Neuronal stem cell (in vitro differentiated cells): Measurements from ENCODE around the gene ZNHIT1.

Source experiments
- DNase-seq: peaks from one replicate; pipeline ENCODE4 v3.0.0-alpha.2; 2013; ENCODE audit warnings: low spot score
- H2AFZ ChIP-seq: one replicate; pipeline ENCODE4 v1.6.1; 2013; ENCODE audit warnings: mild to moderate bottlenecking, low read length, inconsistent platforms
- H2AK5ac ChIP-seq: 2 replicates; pipeline ENCODE4 v1.6.1; 2013; ENCODE audit warnings: low read depth, mild to moderate bottlenecking, inconsistent platforms, low read length, moderate library complexity, mixed read lengths
- H2BK120ac ChIP-seq: 2 replicates; pipeline ENCODE4 v1.6.1; 2013; ENCODE audit warnings: low read depth, mild to moderate bottlenecking, inconsistent platforms, low read length, moderate library complexity, mixed read lengths
- H2BK12ac ChIP-seq: one replicate; pipeline ENCODE4 v1.6.1; 2013; ENCODE audit warnings: low read length, inconsistent platforms
- H2BK15ac ChIP-seq: 2 replicates; pipeline ENCODE4 v1.6.1; 2013; ENCODE audit warnings: mild to moderate bottlenecking, low read length, inconsistent platforms, mixed read lengths
- H2BK5ac ChIP-seq: one replicate; pipeline ENCODE4 v1.6.1; 2013; ENCODE audit warnings: inconsistent platforms, mild to moderate bottlenecking, low read length, moderate library complexity
- H3K14ac ChIP-seq: one replicate; pipeline ENCODE4 v1.6.1; 2013; ENCODE audit warnings: low read length, inconsistent platforms
- H3K18ac ChIP-seq: 2 replicates; pipeline ENCODE4 v1.6.1; 2013; ENCODE audit warnings: low read length, inconsistent platforms
- H3K23ac ChIP-seq: 2 replicates; pipeline ENCODE4 v1.6.1; 2013; ENCODE audit warnings: low read depth, mild to moderate bottlenecking, mixed read lengths, low read length, inconsistent platforms; ENCODE audit not compliant: poor library complexity
- H3K27ac ChIP-seq: replicated peaks from 3 replicates; pipeline ENCODE4 v1.5.1; 2013; ENCODE audit warnings: low read length, inconsistent platforms
- H3K27me3 ChIP-seq, 3 experiments: 2 replicates each; pipeline ENCODE4 v1.6.1; 2013; ENCODE audit warnings: low read length in 3 of 3, mild to moderate bottlenecking in 2 of 3, inconsistent platforms in 1 of 3, low read depth in 1 of 3, mixed read lengths in 1 of 3, moderate library complexity in 1 of 3; ENCODE audit not compliant: control insufficient read depth in 3 of 3, insufficient read depth in 3 of 3
- H3K36me3 ChIP-seq, 2 donors: replicated peaks in 1 of 2; 2 replicates each; pipeline ENCODE4 v1.6.1; 2013; ENCODE audit warnings: low read length in 2 of 2; ENCODE audit not compliant: control insufficient read depth in 2 of 2, insufficient read depth in 2 of 2
- H3K4ac ChIP-seq: 2 replicates; pipeline ENCODE4 v1.6.1; 2013; ENCODE audit warnings: inconsistent platforms, mild to moderate bottlenecking, low read length, moderate library complexity
- H3K4me1 ChIP-seq, 2 donors: 1 replicate in 1 of 2; 2 replicates in 1 of 2; pipeline ENCODE4 v1.6.1; 2013; ENCODE audit warnings: low read length in 2 of 2, low read depth in 1 of 2; ENCODE audit not compliant: control insufficient read depth in 2 of 2, insufficient read depth in 1 of 2
- H3K4me2 ChIP-seq: one replicate; pipeline ENCODE4 v1.6.1; 2013; ENCODE audit warnings: mild to moderate bottlenecking, low read length, inconsistent platforms; ENCODE audit not compliant: insufficient read depth, poor library complexity, severe bottlenecking
- H3K4me3 ChIP-seq, 2 donors: 2 replicates each; pipeline ENCODE4 v1.5.1; 2013; ENCODE audit warnings: low read length in 2 of 2, mild to moderate bottlenecking in 2 of 2, inconsistent platforms in 1 of 2, moderate library complexity in 1 of 2
- H3K79me1 ChIP-seq: one replicate; pipeline ENCODE4 v1.6.1; 2013; ENCODE audit warnings: low read depth, mild to moderate bottlenecking, inconsistent platforms, low read length, moderate library complexity
- H3K9ac ChIP-seq: one replicate; pipeline ENCODE4 v1.6.1; 2013; ENCODE audit warnings: mild to moderate bottlenecking, low read depth, low read length, inconsistent platforms; ENCODE audit not compliant: poor library complexity
- H3K9me3 ChIP-seq, 2 donors: replicated peaks in 1 of 2; 2 replicates each; pipeline versions ENCODE3 to v1.6.1; 2013; ENCODE audit warnings: low read length in 2 of 2, mild to moderate bottlenecking in 2 of 2, inconsistent platforms in 1 of 2, low read depth in 1 of 2, mixed read lengths in 1 of 2, moderate library complexity in 1 of 2; ENCODE audit not compliant: control insufficient read depth in 2 of 2, insufficient read depth in 1 of 2
- H4K8ac ChIP-seq: one replicate; pipeline ENCODE4 v1.6.1; 2013; ENCODE audit warnings: low read depth, mild to moderate bottlenecking, inconsistent platforms, low read length, moderate library complexity
- H4K91ac ChIP-seq: one replicate; pipeline ENCODE4 v1.6.1; 2013; ENCODE audit warnings: low read length, low read depth, mild to moderate bottlenecking, inconsistent platforms; ENCODE audit not compliant: poor library complexity
- WGBS, 2 donors: extraction: QIAGEN DNeasy Blood & Tissue Kit; methylation state at CpG; one replicate each; pipeline ENCODE4 v1.1.7; 2013; ENCODE audit warnings: missing lambda C conversion rate in 2 of 2, mixed read lengths in 1 of 2; ENCODE audit not compliant: insufficient read length in 2 of 2, insufficient replicate concordance in 1 of 2; ENCODE audit errors: extremely low coverage in 2 of 2; 5-methylcytosine and 5-hydroxymethylcytosine counted together

ZNHIT1 gene

GRCh38 chr7:101179713-101180112 lies 38.3 kb upstream of the ZNHIT1 start:
- Histone ChIP-seq H3K4me1 (peaks cover 0 to 4% of the 10 kb centered on the region in 2 donors), H3K27ac (no peak overlapping the region), H3K4ac (peak overlapping the region; percentile 37), H3K14ac (peak overlapping the region; percentile 47), H2BK120ac (peak overlapping the region; percentile 81), H4K8ac (no peak overlapping the region), H3K23ac (peak overlapping the region; percentile 96), H2BK12ac (no peak overlapping the region), H2BK15ac (peak overlapping the region; percentile 96), H3K18ac (peak overlapping the region; percentile 93), H3K9me3 (peaks cover 0 to 6% of the 10 kb centered on the region in 2 donors), H2AK5ac (peak overlapping the region; percentile 81), H3K79me1 (no peaks in the 10 kb centered on the region), H3K4me2 (peak overlapping the region; percentile 94), H3K36me3 (no peaks in the 10 kb centered on the region), H4K91ac (no peak overlapping the region), H2AFZ (peak overlapping the region; percentile 97), H3K4me3 (peak overlapping the region; percentile 53 to 78), H2BK5ac (peak overlapping the region; percentile 4), H3K27me3 (peaks cover 9 to 45% (median 43%) of the 10 kb centered on the region in 3 experiments), H3K9ac (peak overlapping the region; percentile 78)
- WGBS, 2 donors, result no CpG with 5 or more reads among the region's 27 CpGs
- no peak for DNase-seq

- Histone ChIP-seq H3K4me3 (peak within 1 kb of the TSS; percentile 53 to 78), H3K36me3 (no peaks in the 10 kb centered on the region), H3K23ac (peak within 1 kb of the TSS; percentile 96), H2AFZ (peak within 1 kb of the TSS; percentile 97), H4K8ac (no peak within 1 kb of the TSS), H2BK5ac (peak within 1 kb of the TSS; percentile 4), H3K27ac (no peak within 1 kb of the TSS), H4K91ac (no peak within 1 kb of the TSS), H2BK120ac (peak within 1 kb of the TSS; percentile 81), H2BK15ac (peak within 1 kb of the TSS; percentile 96), H3K9me3 (peaks cover 0 to 6% of the 10 kb centered on the region in 2 donors), H3K14ac (peak within 1 kb of the TSS; percentile 47), H2AK5ac (peak within 1 kb of the TSS; percentile 81), H3K4ac (peak within 1 kb of the TSS; percentile 37), H3K18ac (peak within 1 kb of the TSS; percentile 93), H2BK12ac (peak within 1 kb of the TSS; percentile 81), H3K4me1 (peaks cover 0 to 4% of the 10 kb centered on the region in 2 donors), H3K79me1 (no peaks in the 10 kb centered on the region), H3K9ac (peak within 1 kb of the TSS; percentile 78), H3K4me2 (peak within 1 kb of the TSS; percentile 94), H3K27me3 (peaks cover 9 to 40% (median 39%) of the 10 kb centered on the region in 3 experiments)
- no peak for DNase-seq
- no CpG with 5 or more reads among the region's 56 CpGs for WGBS, 2 donors
These were observed 37.7 kb upstream of the ZNHIT1 start, which contains the start of gene NAT16 for GRCh38 chr7:101180130-101180755. Gene NAT16, minus strand, starts transcription at chr7:101180293. Its CDS starts 5,486 bp downstream, at chr7:101174807.

- no peak overlapping the region for H2BK120ac ChIP-seq
- H3K18ac ChIP-seq, result no peak overlapping the region
- H3K4me3 ChIP-seq, result no peak overlapping the region
- peaks cover 0 to under 1% of the 10 kb centered on the region in 2 donors for H3K4me1 ChIP-seq
- no peak overlapping the region for H4K8ac ChIP-seq
- no peak overlapping the region for H3K27ac ChIP-seq
- peaks cover 0 to 1% of the 10 kb centered on the region in 2 donors for H3K9me3 ChIP-seq
- H3K36me3 ChIP-seq, result no peaks in the 10 kb centered on the region
- H3K27me3 ChIP-seq, result peaks cover 2 to 7% (median 6%) of the 10 kb centered on the region in 3 experiments
- no peak overlapping the region for H3K14ac ChIP-seq
- WGBS, 2 donors, result no CpG with 5 or more reads among the region's 5 CpGs
- no peak overlapping the region for H3K23ac ChIP-seq
- H2AFZ ChIP-seq, result no peak overlapping the region
- no peak overlapping the region for H3K4ac ChIP-seq
- H2BK15ac ChIP-seq, result no peak overlapping the region
- no peak overlapping the region for H2AK5ac ChIP-seq
- no peaks in the 10 kb centered on the region for H3K79me1 ChIP-seq
- H3K9ac ChIP-seq, result no peak overlapping the region
- H2BK5ac ChIP-seq, result no peak overlapping the region
- H3K4me2 ChIP-seq, result no peak overlapping the region
- no peak overlapping the region for H4K91ac ChIP-seq
- H2BK12ac ChIP-seq, result no peak overlapping the region
- no peak for DNase-seq
These were observed 32.6 kb upstream of the ZNHIT1 start for GRCh38 chr7:101185258-101185839.

- Histone ChIP-seq H2BK120ac (no peak overlapping the region), H3K23ac (no peak overlapping the region), H3K27ac (no peak overlapping the region), H3K79me1 (no peaks in the 10 kb centered on the region), H2AFZ (no peak overlapping the region), H2AK5ac (no peak overlapping the region), H3K18ac (no peak overlapping the region), H3K4ac (no peak overlapping the region), H3K36me3 (no peaks in the 10 kb centered on the region), H3K4me1 (no peaks in the 10 kb centered on the region), H4K91ac (no peak overlapping the region), H2BK5ac (no peak overlapping the region), H2BK15ac (no peak overlapping the region), H3K14ac (no peak overlapping the region), H3K27me3 (peaks cover 0 to 3% (median 0%) of the 10 kb centered on the region in 3 experiments), H3K9me3 (no peaks in the 10 kb centered on the region), H3K4me2 (no peak overlapping the region), H2BK12ac (no peak overlapping the region), H3K9ac (no peak overlapping the region), H3K4me3 (no peak overlapping the region), H4K8ac (no peak overlapping the region)
- no peak for DNase-seq
- no CpG with 5 or more reads among the region's 6 CpGs for WGBS, 2 donors
These were observed 31.8 kb upstream of the ZNHIT1 start for GRCh38 chr7:101186194-101186593.
